ENCODE data around the gene LEAP2. TPM values are rescaled to one million over a fixed set of nuclear protein-coding genes. Genes with fewer than 3 reads are reported as not detected.

The LEAP2 gene
- polyA plus RNA-seq, 2 of the 4 experiments (the other 2 are of a cell fraction), result 1.6 to 4.8 TPM

- H3K4me1 ChIP-seq, result peaks cover 4% of the 10 kb centered on the region; the same call in 1 of the 3 replicates
- H3K27ac ChIP-seq, result no peak overlapping the region; a peak in 1 of 6 replicates
- ATAC-seq, result no peak
- POLR2A ChIA-PET, result no interaction called here
- WGBS (ENCODE audit: missing lambda C conversion rate), result 72% methylated on average over 3 of the region's 3 CpGs
- H3K9me3 ChIP-seq, result no peaks in the 10 kb centered on the region
- TF ChIP-seq HOXB13 (CRISPR knock-in tag; IDR thresholded peaks at IDR 0.05; ENCODE audit: low read depth) (no peak), CBX2 (IDR thresholded peaks at IDR 0.05; ENCODE audit: borderline replicate concordance, low read depth) (no peak), NR3C1 (IDR thresholded peaks at IDR 0.05) (no peak), ATOH8 (CRISPR knock-in tag; IDR thresholded peaks at IDR 0.05; ENCODE audit: low read depth) (no peak), MAZ (IDR thresholded peaks at IDR 0.05; ENCODE audit: borderline replicate concordance, low read depth, low read length) (no peak), CTCF (IDR thresholded peaks at IDR 0.05) (no peak), NPAS2 (CRISPR knock-in tag; IDR thresholded peaks at IDR 0.05; ENCODE audit: borderline replicate concordance) (no peak), RNF2 (IDR thresholded peaks at IDR 0.05; ENCODE audit: borderline replicate concordance, low read depth) (no peak), HES2 (IDR thresholded peaks at IDR 0.05) (no peak), TP53 (CRISPR knock-in tag; IDR thresholded peaks at IDR 0.05) (no peak), REST (IDR thresholded peaks at IDR 0.05) (no peak), ESRRA (IDR thresholded peaks at IDR 0.05; ENCODE audit: borderline replicate concordance, low read length) (no peak), MAFK (IDR thresholded peaks at IDR 0.05; ENCODE audit: partially characterized antibody) (no peak), RAD21 (conservative IDR thresholded peaks at IDR 0.05 in 1 of 2, IDR thresholded peaks at IDR 0.05 in 1 of 2) (no peak), RARB (CRISPR knock-in tag; IDR thresholded peaks at IDR 0.05) (no peak), EHF (CRISPR knock-in tag; IDR thresholded peaks at IDR 0.05) (no peak)
- DNase-seq (ENCODE audit: low read depth in 1 of 2, low spot score in 1 of 2), result no peak
- no peak overlapping the region for H3K4me3 ChIP-seq
- FAIRE-seq, result no peak
- CTCF ChIA-PET, result interaction anchor here (2.8 to 2.9 kb wide), 2 partner anchors 10 to 20 kb away, joined by 14 read pairs; partner anchors contain the start of gene SHROOM1
- no peak overlapping the region for H3K4me2 ChIP-seq
Measured at GRCh38 chr5:132840313-132840712, 33.2 kb upstream of the LEAP2 start.

- Histone ChIP-seq H3K4me3 (no peak overlapping the region), H3K4me2 (no peak overlapping the region), H3K27ac (no peak overlapping the region), H3K4me1 (peaks cover 4% of the 10 kb centered on the region; the same call in 1 of the 3 replicates), H3K9me3 (no peaks in the 10 kb centered on the region)
- POLR2A ChIA-PET, result no interaction called here
- TF ChIP-seq RNF2 (IDR thresholded peaks at IDR 0.05; ENCODE audit: borderline replicate concordance, low read depth) (no peak), CHD2 (IDR thresholded peaks at IDR 0.05; ENCODE audit: low read length, partially characterized antibody) (no peak), FOSL2 (IDR thresholded peaks at IDR 0.05) (no peak), FOSL2 (CRISPR knock-in tag; IDR thresholded peaks at IDR 0.05) (no peak), PBX3 (IDR thresholded peaks at IDR 0.05) (no peak), GATA3 (IDR thresholded peaks at IDR 0.05; ENCODE audit: borderline replicate concordance) (no peak), MYC (IDR thresholded peaks at IDR 0.05; ENCODE audit: borderline replicate concordance, low read length) (no peak), EP300 (IDR thresholded peaks at IDR 0.05) (no peak), ZNF302 (CRISPR knock-in tag; IDR thresholded peaks at IDR 0.05) (no peak), MAX (IDR thresholded peaks at IDR 0.05) (no peak), EHMT2 (IDR thresholded peaks at IDR 0.05; ENCODE audit: low read depth) (no peak)
- TF ChIP-seq, protein P1, sequence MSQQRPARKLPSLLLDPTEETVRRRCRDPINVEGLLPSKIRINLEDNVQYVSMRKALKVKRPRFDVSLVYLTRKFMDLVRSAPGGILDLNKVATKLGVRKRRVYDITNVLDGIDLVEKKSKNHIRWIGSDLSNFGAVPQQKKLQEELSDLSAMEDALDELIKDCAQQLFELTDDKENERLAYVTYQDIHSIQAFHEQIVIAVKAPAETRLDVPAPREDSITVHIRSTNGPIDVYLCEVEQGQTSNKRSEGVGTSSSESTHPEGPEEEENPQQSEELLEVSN (IDR thresholded peaks at IDR 0.05; ENCODE audit: borderline replicate concordance, low read depth), result no peak
- ATAC-seq (no peak), FAIRE-seq (no peak), DNase-seq (ENCODE audit: low read depth in 1 of 2, low spot score in 1 of 2) (no peak)
- CTCF ChIA-PET, result interaction anchor here (0.6 kb wide), 1 partner anchor 19 kb away, joined by 4 read pairs; no protein-coding TSS in a partner anchor
- 79% methylated on average over 1 of the region's 1 CpG for WGBS (ENCODE audit: missing lambda C conversion rate)
Measured at GRCh38 chr5:132840896-132841295, 32.6 kb upstream of the LEAP2 start.
